Thyroid gland (tissue), 4 donors: ENCODE data around the gene SCFD2.

Experiments
- POLR2A ChIP-seq, 2 donors: fragments of 450-650 bp; IDR thresholded peaks; one replicate each; pipeline ENCODE4 v1.6.1; 2017; ENCODE audit warnings: antibody characterized with exemption in 2 of 2, mild to moderate bottlenecking in 2 of 2, moderate library complexity in 1 of 2
- TF ChIP-seq, protein P1 (sequence below), 6 experiments: fragments of 200-600 bp in 3 of 6; fragments of 450-650 bp in 3 of 6; sonication (generic) in 3 of 6; IDR thresholded peaks; one replicate each; pipeline ENCODE4 v1.5.1; 2016 to 2019; ENCODE audit warnings: antibody characterized with exemption in 6 of 6, mild to moderate bottlenecking in 2 of 6, inconsistent platforms in 1 of 6, moderate library complexity in 1 of 6

GRCh38 chr4:53162969-53163368 lies 202.9 kb downstream of the SCFD2 start:
- TF ChIP-seq, protein P1, sequence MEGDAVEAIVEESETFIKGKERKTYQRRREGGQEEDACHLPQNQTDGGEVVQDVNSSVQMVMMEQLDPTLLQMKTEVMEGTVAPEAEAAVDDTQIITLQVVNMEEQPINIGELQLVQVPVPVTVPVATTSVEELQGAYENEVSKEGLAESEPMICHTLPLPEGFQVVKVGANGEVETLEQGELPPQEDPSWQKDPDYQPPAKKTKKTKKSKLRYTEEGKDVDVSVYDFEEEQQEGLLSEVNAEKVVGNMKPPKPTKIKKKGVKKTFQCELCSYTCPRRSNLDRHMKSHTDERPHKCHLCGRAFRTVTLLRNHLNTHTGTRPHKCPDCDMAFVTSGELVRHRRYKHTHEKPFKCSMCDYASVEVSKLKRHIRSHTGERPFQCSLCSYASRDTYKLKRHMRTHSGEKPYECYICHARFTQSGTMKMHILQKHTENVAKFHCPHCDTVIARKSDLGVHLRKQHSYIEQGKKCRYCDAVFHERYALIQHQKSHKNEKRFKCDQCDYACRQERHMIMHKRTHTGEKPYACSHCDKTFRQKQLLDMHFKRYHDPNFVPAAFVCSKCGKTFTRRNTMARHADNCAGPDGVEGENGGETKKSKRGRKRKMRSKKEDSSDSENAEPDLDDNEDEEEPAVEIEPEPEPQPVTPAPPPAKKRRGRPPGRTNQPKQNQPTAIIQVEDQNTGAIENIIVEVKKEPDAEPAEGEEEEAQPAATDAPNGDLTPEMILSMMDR (IDR thresholded peaks at IDR 0.05), result no peak
- TF ChIP-seq POLR2A (IDR thresholded peaks at IDR 0.05), result no peak
